ENCODE results near the gene ST8SIA5.

ST8SIA5 gene

DNA sequence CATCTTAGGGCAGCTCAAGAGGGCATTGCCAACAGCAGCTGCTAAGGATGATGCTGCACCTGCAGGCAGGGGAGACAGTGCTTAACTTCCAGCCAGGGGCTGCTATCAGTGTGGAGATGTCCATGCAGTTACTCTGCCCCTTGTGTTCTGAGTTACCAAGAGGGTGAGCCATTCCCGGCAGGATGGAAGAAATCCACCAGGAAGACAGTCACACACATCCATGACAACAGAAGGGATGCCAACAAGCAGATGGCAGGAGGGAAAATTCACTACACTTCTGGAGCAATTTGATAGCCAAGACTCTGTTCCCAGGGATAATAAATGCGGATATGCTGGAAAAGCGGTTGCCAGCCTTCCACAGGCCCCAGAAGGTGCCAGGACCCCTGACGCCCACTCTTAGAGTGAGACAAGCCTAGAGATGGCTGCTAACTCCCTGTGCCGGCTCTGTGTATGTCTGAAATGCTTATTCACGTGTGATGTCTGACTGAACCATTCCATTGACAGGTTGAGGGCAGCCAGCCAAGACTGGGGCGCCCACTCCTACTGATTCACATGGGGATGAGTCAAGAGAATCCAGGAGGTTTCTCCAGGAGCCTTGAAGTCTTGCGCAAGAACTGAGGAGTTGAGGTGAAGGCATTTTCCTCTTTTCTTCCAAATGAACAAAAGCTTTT, 124.3 kb downstream of the ST8SIA5 start:
- ATAC-seq (ENCODE audit: insufficient read depth, low read depth), result no peak
- Histone ChIP-seq H3K36me3 (ENCODE audit: insufficient read depth, low read length) (no peaks in the 10 kb centered on the region), H3K27ac (ENCODE audit: low read length) (no peak overlapping the region), H3K9ac (ENCODE audit: low read depth, low read length) (no peak overlapping the region), H3K4me2 (ENCODE audit: insufficient read depth, low read length) (no peak overlapping the region), H3K4me1 (ENCODE audit: insufficient read depth, low read length) (peaks cover 16% of the 10 kb centered on the region), H2AFZ (ENCODE audit: low read depth, low read length) (no peak overlapping the region), H4K20me1 (ENCODE audit: insufficient read depth, low read length) (no peaks in the 10 kb centered on the region), H3K79me2 (ENCODE audit: insufficient read depth, low read length) (no peaks in the 10 kb centered on the region), H3K27me3 (ENCODE audit: insufficient read depth, low read length, poor library complexity) (no peaks in the 10 kb centered on the region), H3K9me3 (ENCODE audit: insufficient read depth, low read length, severe bottlenecking) (no peaks in the 10 kb centered on the region), H3K4me3 (ENCODE audit: low read depth in 1 of 2, low read length in 2 of 2) (no peak overlapping the region)
- DNase-seq, result no peak
- no peak for TF ChIP-seq EZH2 (IDR thresholded peaks at IDR 0.05; ENCODE audit: borderline replicate concordance, low read depth, low read length, severe bottlenecking)
- TF ChIP-seq, protein P1, sequence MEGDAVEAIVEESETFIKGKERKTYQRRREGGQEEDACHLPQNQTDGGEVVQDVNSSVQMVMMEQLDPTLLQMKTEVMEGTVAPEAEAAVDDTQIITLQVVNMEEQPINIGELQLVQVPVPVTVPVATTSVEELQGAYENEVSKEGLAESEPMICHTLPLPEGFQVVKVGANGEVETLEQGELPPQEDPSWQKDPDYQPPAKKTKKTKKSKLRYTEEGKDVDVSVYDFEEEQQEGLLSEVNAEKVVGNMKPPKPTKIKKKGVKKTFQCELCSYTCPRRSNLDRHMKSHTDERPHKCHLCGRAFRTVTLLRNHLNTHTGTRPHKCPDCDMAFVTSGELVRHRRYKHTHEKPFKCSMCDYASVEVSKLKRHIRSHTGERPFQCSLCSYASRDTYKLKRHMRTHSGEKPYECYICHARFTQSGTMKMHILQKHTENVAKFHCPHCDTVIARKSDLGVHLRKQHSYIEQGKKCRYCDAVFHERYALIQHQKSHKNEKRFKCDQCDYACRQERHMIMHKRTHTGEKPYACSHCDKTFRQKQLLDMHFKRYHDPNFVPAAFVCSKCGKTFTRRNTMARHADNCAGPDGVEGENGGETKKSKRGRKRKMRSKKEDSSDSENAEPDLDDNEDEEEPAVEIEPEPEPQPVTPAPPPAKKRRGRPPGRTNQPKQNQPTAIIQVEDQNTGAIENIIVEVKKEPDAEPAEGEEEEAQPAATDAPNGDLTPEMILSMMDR (IDR thresholded peaks at IDR 0.05; ENCODE audit: borderline replicate concordance, extremely low read depth, low read length, poor library complexity, severe bottlenecking), result no peak

DNA sequence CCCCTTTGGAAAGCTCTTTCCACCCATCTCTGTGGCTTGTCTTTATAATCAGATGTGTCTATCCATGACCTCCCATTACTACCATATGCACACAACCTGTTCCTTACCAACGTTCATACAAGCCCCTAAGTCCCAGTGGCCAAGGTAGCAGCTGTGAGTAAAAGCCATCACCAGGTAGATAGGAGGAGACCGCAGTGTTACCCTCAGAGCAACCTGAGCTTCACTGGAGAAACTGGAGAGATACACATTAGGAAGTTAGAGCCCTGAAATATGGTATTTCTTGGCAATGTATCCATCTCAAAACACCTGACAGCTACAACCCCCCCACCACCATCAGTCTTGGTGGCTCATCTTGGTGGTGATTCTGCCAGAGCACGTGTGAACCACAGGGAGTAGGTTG, 125.9 kb downstream of the ST8SIA5 start:
- no peak for ATAC-seq (ENCODE audit: insufficient read depth, low read depth)
- Histone ChIP-seq H3K4me3 (ENCODE audit: low read depth in 1 of 2, low read length in 2 of 2) (no peak overlapping the region), H3K9me3 (ENCODE audit: insufficient read depth, low read length, severe bottlenecking) (no peaks in the 10 kb centered on the region), H3K4me1 (ENCODE audit: insufficient read depth, low read length) (peaks cover 16% of the 10 kb centered on the region), H3K79me2 (ENCODE audit: insufficient read depth, low read length) (no peaks in the 10 kb centered on the region), H3K4me2 (ENCODE audit: insufficient read depth, low read length) (no peak overlapping the region), H2AFZ (ENCODE audit: low read depth, low read length) (no peak overlapping the region), H3K9ac (ENCODE audit: low read depth, low read length) (no peak overlapping the region), H3K36me3 (ENCODE audit: insufficient read depth, low read length) (no peaks in the 10 kb centered on the region), H4K20me1 (ENCODE audit: insufficient read depth, low read length) (no peaks in the 10 kb centered on the region), H3K27me3 (ENCODE audit: insufficient read depth, low read length, poor library complexity) (no peaks in the 10 kb centered on the region), H3K27ac (ENCODE audit: low read length) (no peak overlapping the region)
- TF ChIP-seq, protein P1 (IDR thresholded peaks at IDR 0.05; ENCODE audit: borderline replicate concordance, extremely low read depth, low read length, poor library complexity, severe bottlenecking), result no peak
- TF ChIP-seq EZH2 (IDR thresholded peaks at IDR 0.05; ENCODE audit: borderline replicate concordance, low read depth, low read length, severe bottlenecking), result no peak
- DNase-seq, result no peak

DNA sequence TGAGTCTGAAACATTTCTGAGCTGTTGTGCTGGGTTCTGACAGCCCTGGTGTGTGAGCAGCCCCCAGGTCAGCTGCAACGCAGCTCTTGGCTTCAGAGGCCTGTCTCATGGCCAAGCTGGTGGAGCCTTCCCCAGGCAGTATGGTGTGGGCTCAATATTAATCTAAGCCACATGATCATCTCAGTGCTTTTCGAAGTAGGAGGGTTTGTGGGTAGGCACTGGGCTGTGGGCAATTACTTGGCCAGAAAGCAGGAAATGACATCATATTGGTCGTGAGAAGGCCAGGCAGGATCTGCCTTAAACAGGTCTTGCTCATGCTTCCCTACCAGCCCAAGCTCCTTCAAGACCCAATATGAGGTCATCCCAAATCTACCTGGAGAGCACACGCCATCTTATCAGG, 126.7 kb downstream of the ST8SIA5 start:
- no peak for DNase-seq

DNA sequence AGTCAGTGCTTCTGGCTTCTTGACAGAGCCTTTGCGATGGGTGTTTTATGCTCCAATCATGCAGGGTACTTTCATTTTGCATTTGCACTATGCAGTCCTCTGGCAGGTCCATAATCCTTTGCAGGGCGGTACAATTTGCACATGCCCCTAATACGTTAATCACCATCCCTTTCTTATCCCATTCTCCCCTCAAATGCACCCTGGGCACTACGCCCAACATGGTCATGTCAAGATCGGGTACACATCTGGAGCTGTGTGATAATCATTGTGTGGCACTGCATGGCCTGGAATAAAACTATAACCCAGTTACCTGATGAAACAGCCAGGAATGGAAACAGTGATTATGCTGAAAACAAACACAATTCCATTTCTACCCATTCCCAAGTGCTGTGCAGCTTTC, 127.5 kb downstream of the ST8SIA5 start:
- Histone ChIP-seq H3K27ac (ENCODE audit: low read length) (no peak overlapping the region; the same call in 1 of the 2 replicates), H2AFZ (ENCODE audit: low read depth, low read length) (no peak overlapping the region), H3K4me3 (ENCODE audit: low read depth in 1 of 2, low read length in 2 of 2) (no peak overlapping the region), H3K9ac (ENCODE audit: low read depth, low read length) (no peak overlapping the region), H3K27me3 (ENCODE audit: insufficient read depth, low read length, poor library complexity) (no peaks in the 10 kb centered on the region), H3K4me1 (ENCODE audit: insufficient read depth, low read length) (peaks cover 24% of the 10 kb centered on the region), H4K20me1 (ENCODE audit: insufficient read depth, low read length) (no peaks in the 10 kb centered on the region), H3K9me3 (ENCODE audit: insufficient read depth, low read length, severe bottlenecking) (no peaks in the 10 kb centered on the region), H3K36me3 (ENCODE audit: insufficient read depth, low read length) (no peaks in the 10 kb centered on the region), H3K4me2 (ENCODE audit: insufficient read depth, low read length) (no peak overlapping the region), H3K79me2 (ENCODE audit: insufficient read depth, low read length) (no peaks in the 10 kb centered on the region)
- no peak for TF ChIP-seq EZH2 (IDR thresholded peaks at IDR 0.05; ENCODE audit: borderline replicate concordance, low read depth, low read length, severe bottlenecking)
- TF ChIP-seq, protein P1 (IDR thresholded peaks at IDR 0.05; ENCODE audit: borderline replicate concordance, extremely low read depth, low read length, poor library complexity, severe bottlenecking), result no peak
- ATAC-seq (ENCODE audit: insufficient read depth, low read depth) (no peak), DNase-seq (no peak)

More for the DNA sequence above, 126.7 kb downstream of the ST8SIA5 start:
- Histone ChIP-seq H3K9me3 (ENCODE audit: insufficient read depth, low read length, severe bottlenecking) (no peaks in the 10 kb centered on the region), H3K36me3 (ENCODE audit: insufficient read depth, low read length) (no peaks in the 10 kb centered on the region), H3K4me1 (ENCODE audit: insufficient read depth, low read length) (peaks cover 16% of the 10 kb centered on the region), H2AFZ (ENCODE audit: low read depth, low read length) (peak overlapping the region; percentile 13; the same call in 1 of the 2 replicates), H3K9ac (ENCODE audit: low read depth, low read length) (no peak overlapping the region), H3K27ac (ENCODE audit: low read length) (peak overlapping the region; percentile 47), H3K27me3 (ENCODE audit: insufficient read depth, low read length, poor library complexity) (no peaks in the 10 kb centered on the region), H3K4me2 (ENCODE audit: insufficient read depth, low read length) (no peak overlapping the region), H3K79me2 (ENCODE audit: insufficient read depth, low read length) (no peaks in the 10 kb centered on the region), H3K4me3 (ENCODE audit: low read depth in 1 of 2, low read length in 2 of 2) (no peak overlapping the region), H4K20me1 (ENCODE audit: insufficient read depth, low read length) (no peaks in the 10 kb centered on the region)
- ATAC-seq (ENCODE audit: insufficient read depth, low read depth), result peak; percentile 39; the same call in 1 of the 3 replicates
- no peak for TF ChIP-seq EZH2 (IDR thresholded peaks at IDR 0.05; ENCODE audit: borderline replicate concordance, low read depth, low read length, severe bottlenecking)
